Activated gamma-delta T cell treated with Interleukin-2 at 50 U/mL for 16 hours (primary cell): Measurements from ENCODE around the gene AQR.
"Not testable (repeated sequence)": the region's sequence is repeated elsewhere in the genome, so short reads cannot be mapped to it uniquely, and the experiment has no call there.

ENCODE experiments used
- DNase-seq: peaks from one replicate; pipeline ENCODE4 v3.0.0-alpha.2; 2020

AQR gene

DNA sequence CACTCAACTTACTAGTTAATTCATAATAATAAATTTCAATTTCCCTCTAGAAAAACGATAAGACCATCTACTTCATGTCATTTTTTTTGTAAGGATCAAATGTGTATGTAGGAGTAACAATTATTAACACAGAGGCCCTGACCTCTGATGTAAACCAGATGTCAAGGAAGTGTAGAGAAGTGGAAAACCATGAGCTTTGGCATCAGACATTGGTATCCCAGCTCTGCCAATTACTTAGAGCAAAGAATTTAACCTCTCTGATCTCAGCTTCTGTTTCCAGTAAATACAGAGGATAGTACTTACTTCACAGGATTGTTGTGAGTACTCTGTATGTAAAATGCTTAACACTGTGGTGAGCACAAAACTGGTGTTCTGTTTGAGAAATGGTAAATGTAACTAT, 17.5 kb downstream of the AQR start:
- DNase-seq = no peak

DNA sequence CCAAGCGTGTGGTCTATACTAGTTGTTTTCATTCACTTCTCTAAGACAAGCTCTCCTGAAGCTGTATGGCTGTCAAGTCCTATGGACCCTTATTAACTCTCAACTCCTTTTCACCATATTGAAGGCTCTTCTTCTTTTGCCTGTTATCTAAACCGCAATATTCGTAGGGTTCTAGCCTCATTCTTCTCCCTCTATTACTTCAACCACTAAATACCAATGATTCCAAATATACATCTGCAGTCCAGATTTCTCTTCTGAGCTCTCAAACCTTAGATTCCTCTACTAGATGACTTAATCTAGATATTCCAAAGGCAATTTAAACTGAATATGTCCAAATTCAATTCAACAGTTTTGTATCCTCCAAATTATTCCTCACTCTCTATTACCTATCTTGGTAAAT, 24.6 kb downstream of the AQR start:
- no peak for DNase-seq

DNA sequence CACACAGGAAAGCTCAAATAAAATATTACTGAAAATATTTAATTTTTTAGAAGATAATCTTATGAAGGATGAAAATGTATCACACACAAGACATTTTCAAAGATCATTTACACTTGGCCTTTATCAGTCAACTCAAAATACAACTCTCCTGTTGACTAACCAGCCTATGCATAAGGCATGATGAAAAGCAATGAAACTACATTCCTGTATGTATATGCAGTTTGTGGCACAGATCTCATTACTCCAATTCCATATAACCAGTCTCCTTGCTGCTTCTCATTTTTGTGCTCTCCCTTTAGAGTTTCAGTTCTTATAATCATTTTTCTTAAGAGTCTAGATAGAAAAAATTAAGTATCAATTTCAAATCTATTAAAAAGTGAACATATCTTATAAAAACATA, 25.8 kb downstream of the AQR start:
- DNase-seq = no peak

DNA sequence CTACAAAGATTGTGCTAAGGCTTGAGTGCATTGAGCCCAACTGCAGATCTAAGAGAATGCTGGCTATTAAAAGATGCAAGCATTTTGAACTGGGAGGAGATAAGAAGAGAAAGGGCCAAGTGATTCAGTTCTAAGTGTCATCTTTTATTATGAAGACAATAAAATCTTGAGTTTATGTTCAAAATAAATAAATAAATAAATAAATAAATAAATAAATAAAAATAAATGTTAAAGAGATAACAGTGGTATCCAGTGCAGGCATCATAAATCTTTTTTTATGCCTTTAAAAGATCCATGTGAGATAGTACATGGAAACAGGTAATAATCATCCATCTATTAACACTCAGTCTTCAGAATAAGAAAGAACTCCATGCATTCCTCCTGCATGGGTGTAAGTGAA, 26.3 kb downstream of the AQR start:
- DNase-seq = not testable (repeated sequence)

DNA sequence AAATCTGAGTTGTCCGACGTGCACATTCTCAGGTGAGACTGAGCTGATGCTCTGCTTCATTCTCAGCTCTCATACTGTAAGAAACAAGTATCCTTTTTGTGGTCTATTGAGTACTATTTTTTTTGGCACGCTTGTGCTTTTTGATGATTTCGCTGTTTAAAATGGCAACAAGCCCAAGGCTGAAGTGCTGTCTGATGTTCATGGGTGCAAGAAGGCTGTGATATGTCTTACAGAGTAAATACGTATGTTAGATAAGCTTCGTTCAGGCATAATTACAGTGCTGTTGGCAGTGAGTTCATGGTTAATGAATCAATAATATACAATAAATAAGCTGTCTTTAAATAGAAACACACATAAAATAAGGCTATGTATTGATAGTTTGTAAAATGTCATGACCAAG, 27.2 kb downstream of the AQR start:
- no peak for DNase-seq

DNA sequence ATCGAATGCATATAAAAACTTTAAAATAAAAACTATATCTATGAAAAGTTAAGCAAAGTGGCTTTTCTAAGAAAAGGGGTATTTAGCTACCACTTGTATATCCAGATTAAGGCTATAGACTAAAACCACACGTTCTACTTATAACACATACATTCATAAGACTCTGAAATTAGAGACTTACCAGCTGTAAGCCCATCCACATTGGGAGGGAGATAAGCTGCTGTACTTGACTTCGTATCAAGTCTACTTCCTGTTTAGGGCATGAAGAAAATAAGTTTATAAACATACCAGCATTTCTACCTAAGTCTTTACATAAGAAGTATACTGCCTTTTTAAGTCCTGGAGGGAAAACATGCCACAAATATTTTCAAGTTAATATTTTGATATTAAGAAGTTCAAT, 27.7 kb downstream of the AQR start:
- no peak for DNase-seq

DNA sequence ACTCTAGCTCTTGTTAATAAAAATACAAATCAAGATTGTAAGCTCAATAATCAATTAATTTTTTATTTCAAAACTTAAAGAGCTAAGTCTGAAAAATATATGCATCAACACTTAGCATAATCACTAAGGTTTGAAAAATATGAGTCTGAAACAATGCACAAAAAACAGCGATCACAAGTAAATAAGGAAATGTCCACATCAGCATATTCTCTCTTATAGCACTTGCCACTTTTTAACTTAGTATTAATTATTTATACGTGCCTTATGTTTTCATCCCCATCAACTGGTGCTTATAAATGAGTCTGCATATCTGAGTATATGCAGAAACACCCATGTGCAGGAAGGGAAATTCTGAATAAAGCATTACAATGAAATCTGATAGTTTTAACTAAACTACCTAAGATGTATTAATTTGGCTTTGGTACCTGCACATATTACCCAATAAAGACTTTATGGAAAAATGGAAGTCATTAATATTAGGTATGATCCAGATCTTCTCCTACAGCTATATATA, 28.3 kb downstream of the AQR start:
- no peak for DNase-seq

DNA sequence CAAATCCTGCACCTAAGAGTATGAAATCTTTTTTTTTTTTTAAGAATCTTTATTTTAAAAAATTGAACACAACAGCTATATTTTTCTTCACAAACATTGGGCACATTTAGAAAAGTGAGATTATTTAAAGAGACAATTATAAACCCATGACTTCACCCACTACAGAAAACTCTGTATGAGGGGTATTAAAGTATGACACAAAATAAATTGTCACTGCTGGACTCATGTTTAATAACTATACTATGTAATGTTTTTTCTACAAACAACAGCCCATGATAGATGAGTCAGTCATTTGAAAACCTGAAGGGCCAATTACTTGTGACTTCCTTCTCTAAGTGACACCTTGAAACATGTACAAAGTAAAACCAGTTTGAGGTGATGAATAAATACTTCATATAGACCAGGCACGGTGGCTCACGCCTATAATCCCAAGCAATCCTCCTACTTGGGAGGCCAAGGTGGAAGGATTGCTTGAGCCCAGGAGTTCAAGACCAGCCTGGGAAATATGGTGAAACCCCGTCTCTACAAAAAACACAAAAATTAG, 36.0 kb downstream of the AQR start:
- DNase-seq = no peak

DNA sequence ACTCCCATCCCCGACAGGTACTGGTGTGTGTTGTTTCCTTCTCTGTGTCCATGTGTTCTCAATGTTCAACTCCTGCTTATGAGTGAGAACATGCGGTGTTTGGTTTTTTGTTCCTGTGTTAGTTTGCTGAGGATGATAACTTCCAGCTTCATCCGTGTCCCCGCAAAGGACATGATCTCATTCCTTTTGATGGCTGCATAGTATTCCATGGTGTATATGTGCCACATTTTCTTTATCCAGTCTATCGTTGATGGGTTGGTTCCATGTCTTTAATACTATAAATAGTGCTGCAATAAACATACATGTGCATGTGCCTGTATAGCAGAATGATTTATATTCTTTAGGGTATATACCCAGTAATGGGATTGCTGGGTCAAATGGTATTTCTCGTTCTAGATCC, 41.2 kb downstream of the AQR start:
- DNase-seq = not testable (repeated sequence)

DNA sequence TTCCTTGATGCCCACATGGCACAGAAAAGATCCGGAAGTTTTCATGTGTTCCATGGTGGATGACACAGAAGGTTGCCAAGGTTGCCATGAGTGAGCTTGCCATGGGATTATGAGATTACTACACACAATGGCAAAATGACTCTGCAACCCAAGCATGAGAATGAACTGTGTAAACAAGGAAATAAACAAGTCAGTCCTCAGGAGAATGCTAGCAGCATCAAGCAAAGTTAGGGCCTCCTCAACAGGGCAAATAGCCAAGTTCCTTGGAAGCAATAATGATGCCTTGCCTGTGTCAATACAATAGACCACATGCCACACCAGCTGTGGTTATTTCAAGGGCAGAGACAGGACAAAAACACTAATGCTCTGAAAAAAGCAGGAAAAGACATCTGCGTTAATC, 41.8 kb downstream of the AQR start:
- no peak for DNase-seq

DNA sequence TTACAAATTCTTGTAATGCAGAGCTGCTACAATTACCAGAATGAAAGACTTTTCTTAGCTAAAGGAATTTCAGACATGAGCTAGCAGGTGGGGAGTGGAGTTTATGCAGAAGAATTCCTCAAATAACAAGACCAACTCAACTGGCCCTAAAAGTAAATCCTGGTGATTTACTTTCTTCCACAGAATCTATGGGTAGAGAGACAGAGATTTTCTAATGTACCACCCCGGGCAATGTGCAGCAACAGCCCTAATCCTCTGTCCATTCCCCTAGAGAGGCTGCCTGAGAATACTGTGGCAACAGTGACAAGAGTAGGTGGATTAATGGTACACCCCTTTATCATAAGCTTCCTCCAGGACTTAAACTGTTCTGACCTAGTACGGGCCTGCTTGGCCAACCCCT, 55.2 kb downstream of the AQR start:
- no peak for DNase-seq

DNA sequence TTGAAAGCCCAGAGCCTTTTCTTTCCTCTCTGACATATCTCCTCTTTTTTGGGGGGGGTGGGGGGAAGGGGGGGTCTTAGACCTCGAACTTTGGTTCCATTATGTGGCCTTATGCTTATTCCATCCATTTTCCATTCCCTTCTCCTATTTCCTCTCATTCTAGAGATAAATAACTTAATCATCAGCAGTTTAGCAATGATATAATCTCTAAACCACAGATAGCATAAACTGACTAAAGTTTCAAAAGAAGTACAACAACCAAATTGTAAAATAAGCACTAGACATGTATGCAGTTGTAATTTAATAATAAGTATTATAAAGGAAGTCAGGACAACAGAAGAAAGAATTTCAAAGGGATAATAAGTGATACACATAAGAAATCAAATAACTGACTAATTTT, 64.5 kb downstream of the AQR start:
- no peak for DNase-seq

DNA sequence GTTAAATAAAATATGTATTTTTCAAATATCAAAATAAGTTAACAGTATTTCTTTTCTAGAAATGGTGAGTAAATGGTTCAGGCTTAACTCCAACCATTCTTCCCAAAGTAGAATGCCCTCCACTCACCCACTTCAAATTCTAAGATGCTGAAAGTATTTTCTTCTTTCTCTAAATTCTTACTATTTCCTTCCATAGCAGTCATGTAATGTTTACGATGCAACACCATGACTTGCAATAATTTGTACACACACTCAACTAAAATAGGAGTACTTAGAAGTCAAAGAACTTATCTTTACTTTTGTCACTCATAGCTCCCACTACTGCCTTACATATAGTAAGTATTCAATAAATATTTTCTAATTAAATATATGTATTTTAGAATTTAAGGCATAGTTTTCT, 65.0 kb downstream of the AQR start:
- no peak for DNase-seq

DNA sequence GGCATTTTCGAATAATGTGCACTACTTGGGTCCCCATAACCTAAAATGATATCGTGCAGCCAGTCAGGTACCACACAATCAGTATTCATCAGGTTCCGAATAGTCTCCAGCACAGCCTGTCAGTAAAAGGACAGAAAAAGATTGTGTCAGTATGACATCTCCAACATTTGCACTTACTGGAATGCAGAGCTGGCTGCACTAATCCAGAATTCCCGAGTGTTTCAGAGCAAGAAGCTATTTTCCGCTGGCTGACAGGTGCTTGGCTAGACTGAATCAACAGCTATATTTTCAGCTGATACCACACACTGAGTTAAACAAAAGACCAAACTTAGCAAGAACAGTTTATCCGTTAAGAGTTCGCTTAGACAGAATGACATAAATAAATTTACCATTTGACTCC, 68.8 kb downstream of the AQR start:
- DNase-seq = no peak

DNA sequence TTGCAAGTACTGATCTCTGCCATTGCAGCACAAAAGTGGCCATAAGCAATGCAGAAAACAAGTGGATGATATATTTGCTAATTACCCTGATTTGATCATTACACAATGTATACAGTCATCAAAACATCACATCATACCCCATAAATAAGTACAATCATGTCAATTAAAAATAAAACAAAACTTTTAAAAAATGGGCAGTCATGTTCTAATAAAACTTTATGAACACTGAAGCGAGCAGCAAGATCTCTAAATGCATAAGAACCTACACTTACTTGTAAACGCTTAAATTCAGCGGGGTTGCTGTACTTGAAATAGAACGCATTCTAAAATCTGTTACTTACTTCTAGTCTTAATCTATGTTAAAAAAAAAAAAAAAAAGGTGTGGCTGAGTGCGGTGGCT, 73.4 kb downstream of the AQR start:
- DNase-seq = no peak

DNA sequence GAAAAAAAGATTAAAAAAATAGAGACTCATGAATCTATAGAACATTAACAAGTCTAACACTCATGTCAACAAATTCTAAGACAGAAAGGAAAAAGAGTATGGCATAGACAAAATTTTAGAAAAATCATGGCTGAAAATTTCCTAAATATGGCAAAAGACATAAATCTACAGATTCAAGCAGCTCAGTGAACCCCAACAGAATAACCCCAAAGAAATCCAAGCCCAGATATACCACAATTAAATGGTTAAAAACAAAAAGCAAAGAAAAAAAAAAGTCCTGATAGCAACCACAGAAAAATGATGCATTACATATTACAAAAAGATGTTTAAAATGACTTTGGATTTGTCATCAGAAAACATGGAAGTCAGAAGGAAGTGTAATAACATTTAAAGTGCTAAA, 75.6 kb downstream of the AQR start:
- DNase-seq = no peak

DNA sequence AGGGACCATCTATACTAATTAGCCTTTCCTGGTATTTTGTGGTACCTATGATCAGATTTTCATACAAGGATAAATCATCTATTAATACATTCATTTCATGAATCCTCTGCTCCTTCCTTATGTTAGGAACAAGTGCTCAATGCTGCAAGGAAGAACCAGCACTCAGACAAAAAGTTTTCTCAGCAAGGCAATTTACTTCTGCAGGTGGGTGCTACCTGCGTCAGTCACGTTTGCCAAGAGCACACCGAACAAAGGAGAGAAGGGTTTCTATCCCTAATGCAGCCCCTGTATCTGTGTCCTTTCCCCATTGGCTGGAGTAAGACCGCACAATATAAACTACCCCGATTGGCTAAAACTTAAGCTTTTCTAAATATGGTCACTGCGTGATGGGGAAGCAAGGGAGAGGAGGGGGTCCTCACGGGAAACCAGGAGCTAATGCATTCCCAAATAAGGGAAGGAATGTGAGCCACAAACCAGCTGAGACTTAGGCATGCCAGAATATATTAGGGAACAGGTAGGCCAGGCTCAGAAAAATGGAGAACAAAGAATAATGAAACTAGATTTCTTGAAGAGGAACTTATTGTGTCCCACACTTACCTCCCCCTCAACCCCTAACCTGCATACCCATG, 76.5 kb downstream of the AQR start:
- DNase-seq = no peak

DNA sequence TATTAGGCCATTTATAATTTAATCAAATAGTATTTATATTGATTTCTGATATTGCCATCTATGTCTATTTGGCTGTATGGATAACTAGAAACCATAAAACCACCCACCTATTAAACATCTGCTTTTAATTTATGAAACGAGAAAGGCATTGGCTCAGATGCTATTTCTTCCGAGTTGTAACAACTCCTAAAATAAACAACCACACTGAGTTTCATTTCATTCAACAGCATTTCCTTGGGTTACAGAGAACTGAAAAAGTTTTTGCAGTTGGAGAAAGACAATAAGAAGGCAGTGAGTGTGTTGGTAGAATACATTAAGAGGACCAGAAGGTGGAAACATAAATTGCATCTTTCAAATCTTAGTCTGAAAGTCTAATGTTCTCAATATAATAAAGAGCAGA, 79.1 kb downstream of the AQR start:
- DNase-seq = no peak

DNA sequence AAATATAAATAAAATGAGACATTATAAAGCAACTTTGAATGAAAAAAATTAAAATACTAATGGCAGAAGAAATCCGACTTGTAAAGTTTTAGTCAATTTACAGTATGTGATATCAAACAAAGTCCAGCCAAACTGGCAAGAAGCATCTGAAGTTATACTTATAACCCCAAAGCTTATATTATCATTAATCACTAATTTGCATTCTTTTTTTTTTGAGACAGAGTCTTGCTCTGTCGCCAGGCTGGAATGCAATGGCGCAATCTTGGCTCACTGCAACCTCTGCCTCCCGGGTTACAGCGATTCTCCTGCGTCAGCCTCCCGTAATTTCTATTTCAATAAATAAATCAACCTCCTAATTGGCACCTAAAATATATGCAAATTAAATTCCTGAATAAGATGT, 80.1 kb downstream of the AQR start:
- no peak for DNase-seq

DNA sequence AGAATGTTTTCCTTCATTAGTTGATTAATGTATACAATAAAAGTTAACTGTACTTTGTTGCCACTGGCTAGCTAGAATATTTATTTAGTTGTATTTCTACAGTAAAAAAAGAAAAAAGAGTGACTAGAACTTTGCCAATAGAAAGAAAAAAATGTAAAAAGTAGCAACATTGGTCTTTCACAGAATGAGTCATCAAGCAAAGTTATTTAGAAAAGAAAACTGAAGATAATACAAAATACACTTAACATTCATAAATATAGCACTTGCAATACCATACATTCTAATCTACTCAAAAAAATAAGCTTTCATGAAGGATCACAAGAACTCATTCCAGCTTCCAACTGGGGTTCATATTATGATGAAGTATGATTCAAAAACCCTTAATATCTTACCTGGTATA, 83.4 kb downstream of the AQR start:
- no peak for DNase-seq

DNA sequence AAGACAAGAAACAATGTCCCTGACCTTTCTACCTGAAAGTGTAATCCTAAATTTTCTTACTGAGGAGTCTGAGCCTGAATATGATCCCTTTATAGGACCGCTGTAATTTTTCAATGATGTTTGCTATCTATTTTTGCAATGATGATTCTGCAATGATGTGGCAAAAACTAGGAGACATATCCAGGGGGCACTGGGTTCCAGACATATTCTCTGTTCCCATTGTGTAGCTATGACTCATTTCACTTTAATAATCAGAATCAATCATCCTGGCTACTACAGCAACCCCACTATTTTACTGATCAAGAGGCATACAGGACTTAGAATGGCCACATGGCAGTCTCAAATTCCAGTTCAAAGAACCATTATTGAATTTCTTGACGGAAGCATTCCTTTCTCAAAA, 85.9 kb downstream of the AQR start:
- DNase-seq = no peak

DNA sequence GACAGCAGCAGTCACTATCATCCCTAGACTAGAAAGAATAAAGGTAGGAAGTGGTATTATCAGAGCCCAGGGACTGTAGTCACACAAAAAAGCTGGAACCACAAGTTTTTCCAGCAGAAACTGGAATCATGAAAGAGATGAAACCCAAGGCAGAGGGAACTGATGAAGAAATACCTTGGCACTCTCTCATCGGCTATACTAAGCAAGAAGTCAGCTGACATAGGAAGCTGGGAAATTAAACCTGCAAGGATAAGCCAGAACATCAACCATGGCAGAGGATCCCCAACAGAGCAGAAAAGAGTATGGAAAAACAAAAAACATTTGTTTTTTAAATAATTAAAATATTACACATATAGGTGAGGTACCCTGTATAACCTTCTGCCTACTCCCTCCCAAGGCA, 86.5 kb downstream of the AQR start:
- no peak for DNase-seq

DNA sequence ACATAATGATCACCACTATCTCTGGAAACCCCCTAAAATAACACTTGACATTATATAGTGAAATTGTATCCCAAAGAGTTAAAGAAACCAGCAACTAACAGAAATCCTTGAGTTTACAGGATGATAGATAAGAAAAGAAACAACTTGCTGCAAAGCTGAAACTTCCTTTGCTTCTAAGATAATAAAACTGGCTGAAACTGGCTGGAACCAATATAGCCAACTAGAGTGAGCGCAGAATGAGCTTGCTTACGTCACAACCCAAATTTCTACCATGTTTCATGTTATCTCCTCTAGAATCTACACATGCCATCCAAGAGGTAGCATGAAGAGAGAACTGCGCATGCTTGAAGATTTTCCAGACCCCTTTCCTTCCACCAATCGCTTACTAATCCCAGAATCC, 90.4 kb downstream of the AQR start:
- DNase-seq = no peak

DNA sequence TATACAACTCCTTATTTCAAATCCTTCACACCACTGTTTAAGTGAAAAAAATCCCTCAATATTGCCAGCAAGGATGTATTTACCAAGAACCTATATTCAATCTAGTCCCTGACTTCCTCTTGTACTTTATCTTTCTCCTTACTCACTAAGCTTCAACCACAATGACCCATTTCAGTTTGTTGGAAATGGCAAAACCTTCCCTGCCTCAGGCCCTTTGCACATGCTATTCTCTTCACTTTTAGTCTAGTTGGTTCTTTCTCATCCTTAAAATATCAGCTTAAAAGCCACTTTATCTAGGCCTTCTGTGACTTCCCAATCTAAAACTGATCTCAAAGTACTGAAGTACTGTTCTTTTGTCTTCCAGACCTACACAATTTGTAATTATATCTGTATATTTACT, 92.9 kb downstream of the AQR start:
- DNase-seq = no peak

DNA sequence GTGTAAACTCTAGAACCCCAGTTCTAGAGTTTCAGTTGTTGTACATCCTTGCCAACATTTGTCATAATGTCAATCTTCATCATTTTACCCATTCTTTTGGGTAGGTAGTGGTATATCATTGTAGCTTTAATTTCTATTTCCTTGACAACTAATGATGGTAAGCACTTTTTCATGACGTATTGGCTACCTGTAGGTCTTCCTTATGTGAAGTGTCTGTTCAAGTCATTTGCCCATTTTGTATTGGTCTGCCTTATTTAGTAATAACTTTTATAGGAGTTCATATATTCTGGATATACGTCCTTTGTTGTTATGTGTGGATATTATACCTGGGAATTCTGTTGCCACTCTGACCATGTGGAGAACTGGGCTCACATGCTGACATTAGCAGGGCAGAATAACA, 100.4 kb downstream of the AQR start:
- no peak for DNase-seq

DNA sequence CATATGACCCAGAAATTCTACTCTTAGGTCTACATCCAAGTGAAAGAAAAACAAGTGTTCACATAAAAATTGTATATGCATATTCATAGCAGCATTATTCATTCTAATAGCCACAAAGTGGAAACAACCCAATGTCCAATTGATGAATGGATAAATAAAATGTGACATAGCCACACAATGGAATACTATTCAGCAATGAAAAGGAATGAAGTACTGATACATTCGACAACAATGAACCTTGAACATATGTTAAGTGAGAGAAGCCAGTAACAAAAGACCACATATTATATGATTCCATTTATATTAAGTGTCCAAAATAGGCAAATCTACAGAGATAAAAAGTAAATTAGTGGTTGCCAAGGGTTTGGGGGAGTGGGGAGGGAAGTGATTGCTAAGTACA, 104.0 kb downstream of the AQR start:
- DNase-seq = no peak
